Measurements from ENCODE around the gene TESMIN. TPM values are rescaled to one million over a fixed set of nuclear protein-coding genes. Genes with fewer than 3 reads are reported as not detected.

TESMIN gene
- total RNA-seq, 1 experiment from 2014 or later = 9.7 TPM

- Mint-ChIP-seq H3K4me1 (ENCODE audit: low read depth, unreplicated experiment) (no peaks in the 10 kb centered on the region), H3K27me3 (ENCODE audit: unreplicated experiment) (no peaks in the 10 kb centered on the region), H3K9me3 (ENCODE audit: low read depth, unreplicated experiment) (no peaks in the 10 kb centered on the region), H3K4me3 (ENCODE audit: low read depth, unreplicated experiment) (no peak overlapping the region), H3K36me3 (ENCODE audit: insufficient read depth, unreplicated experiment) (peaks cover 17% of the 10 kb centered on the region), H3K27ac (ENCODE audit: unreplicated experiment) (no peak overlapping the region)
- BruUV-seq (replicated peaks) = no TSS peak
- DNase-seq = no peak
- intact Hi-C loops (cut with micrococcal nuclease; ENCODE audit: unreplicated experiment) = no loop called here
- TF ChIP-seq CTCF (IDR thresholded peaks at IDR 0.05; ENCODE audit: unreplicated experiment) = no peak
- CTCF ChIA-PET = no interaction called here
Measured at GRCh38 chr11:68762481-68762880, 11.2 kb upstream of the TESMIN start.

- TF ChIP-seq CTCF (IDR thresholded peaks at IDR 0.05; ENCODE audit: unreplicated experiment) = no peak
- Mint-ChIP-seq H3K4me3 (ENCODE audit: low read depth, unreplicated experiment) (no peak overlapping the region), H3K4me1 (ENCODE audit: low read depth, unreplicated experiment) (no peaks in the 10 kb centered on the region), H3K9me3 (ENCODE audit: low read depth, unreplicated experiment) (no peaks in the 10 kb centered on the region), H3K27ac (ENCODE audit: unreplicated experiment) (no peak overlapping the region), H3K36me3 (ENCODE audit: insufficient read depth, unreplicated experiment) (peaks cover 17% of the 10 kb centered on the region), H3K27me3 (ENCODE audit: unreplicated experiment) (no peaks in the 10 kb centered on the region)
- intact Hi-C loops (cut with micrococcal nuclease; ENCODE audit: unreplicated experiment) = no loop called here
- DNase-seq = no peak
- CTCF ChIA-PET = no interaction called here
- no TSS peak for BruUV-seq (replicated peaks)
Measured at GRCh38 chr11:68761801-68762200, 10.5 kb upstream of the TESMIN start.

- H3K27me3 Mint-ChIP-seq (ENCODE audit: unreplicated experiment) = no peaks in the 10 kb centered on the region
- CTCF ChIA-PET = no interaction called here
Measured at GRCh38 chr11:68759991-68760390, 8.7 kb upstream of the TESMIN start.

GRCh38 chr11:68757711-68758110 lies 6.4 kb upstream of the TESMIN start:
- CTCF ChIA-PET = interaction anchor here (0.6 kb wide), 1 partner anchor 160 kb away, joined by 3 read pairs; no protein-coding TSS in a partner anchor
- no peaks in the 10 kb centered on the region for H3K27me3 Mint-ChIP-seq (ENCODE audit: unreplicated experiment)
- no peak overlapping the region for H3K4me3 Mint-ChIP-seq (ENCODE audit: low read depth, unreplicated experiment)
- BruUV-seq (replicated peaks) = no TSS peak
- H3K27ac Mint-ChIP-seq (ENCODE audit: unreplicated experiment) = no peak overlapping the region
- TF ChIP-seq CTCF (IDR thresholded peaks at IDR 0.05; ENCODE audit: unreplicated experiment) = no peak
- peaks cover 16% of the 10 kb centered on the region for H3K36me3 Mint-ChIP-seq (ENCODE audit: insufficient read depth, unreplicated experiment)
- no peaks in the 10 kb centered on the region for H3K4me1 Mint-ChIP-seq (ENCODE audit: low read depth, unreplicated experiment)
- no peaks in the 10 kb centered on the region for H3K9me3 Mint-ChIP-seq (ENCODE audit: low read depth, unreplicated experiment)
- DNase-seq = no peak
- intact Hi-C loops (cut with micrococcal nuclease; ENCODE audit: unreplicated experiment) = no loop called here

More at GRCh38 chr11:68759991-68760390, 8.7 kb upstream of the TESMIN start:
- no peak for TF ChIP-seq CTCF (IDR thresholded peaks at IDR 0.05; ENCODE audit: unreplicated experiment)
- Mint-ChIP-seq H3K4me3 (ENCODE audit: low read depth, unreplicated experiment) (no peak overlapping the region), H3K36me3 (ENCODE audit: insufficient read depth, unreplicated experiment) (peaks cover 17% of the 10 kb centered on the region), H3K4me1 (ENCODE audit: low read depth, unreplicated experiment) (no peaks in the 10 kb centered on the region), H3K9me3 (ENCODE audit: low read depth, unreplicated experiment) (no peaks in the 10 kb centered on the region), H3K27ac (ENCODE audit: unreplicated experiment) (no peak overlapping the region)
- no TSS peak for BruUV-seq (replicated peaks)
- DNase-seq = no peak
- intact Hi-C loops (cut with micrococcal nuclease; ENCODE audit: unreplicated experiment) = no loop called here
